8988T (cell line): ENCODE measurements around the gene FLCN.
"Not testable (repeated sequence)": the region's sequence is repeated elsewhere in the genome, so short reads cannot be mapped to it uniquely, and the experiment has no call there.

Experiments
- DNase-seq: peaks from one replicate; pipeline ENCODE4 v3.0.0; 2011

FLCN gene

DNA sequence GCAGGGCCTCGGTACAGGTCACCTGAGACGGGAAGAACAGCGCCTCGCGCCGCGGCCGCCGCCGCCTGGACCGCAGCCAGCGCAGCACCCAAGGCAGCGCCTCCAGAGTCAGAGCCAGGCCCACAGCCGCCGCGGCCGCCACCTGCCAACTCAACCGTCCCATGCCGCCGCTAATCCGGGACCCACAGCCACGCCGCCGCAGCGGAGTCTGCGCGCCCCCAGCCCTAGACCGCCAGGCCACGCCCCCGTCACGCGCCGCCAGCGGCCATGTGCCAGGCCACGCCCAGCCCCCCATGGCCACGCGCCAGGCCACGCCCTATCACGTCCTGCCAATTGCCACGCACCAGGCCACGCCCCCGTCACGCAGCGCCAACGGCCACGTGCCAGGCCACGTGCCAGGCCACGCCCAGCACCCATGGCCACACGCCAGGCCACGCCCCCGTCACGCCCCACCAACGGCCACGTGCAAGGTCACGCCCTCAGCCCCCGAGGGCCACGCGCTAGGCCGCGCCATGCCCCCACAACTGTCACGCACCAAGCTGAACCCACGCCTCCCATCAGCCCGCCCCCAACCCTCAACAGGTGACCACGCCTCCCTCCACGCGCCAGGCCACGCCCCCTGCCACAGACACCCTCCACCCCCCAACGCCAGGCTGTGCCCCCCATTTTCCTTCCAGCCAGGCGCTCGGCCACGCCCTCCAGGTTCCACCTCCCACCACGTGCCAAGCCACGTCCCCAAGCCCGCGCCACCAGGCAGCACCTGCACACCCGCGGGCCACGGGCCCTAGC is 30.6 kb downstream of the FLCN start, which contains the start of gene PLD6:
Gene PLD6 (minus strand): TSS at position 210 of the 789 bp plus-strand sequence. CDS start 47 bp downstream, at position 163.
- peak; percentile 84 for DNase-seq

DNA sequence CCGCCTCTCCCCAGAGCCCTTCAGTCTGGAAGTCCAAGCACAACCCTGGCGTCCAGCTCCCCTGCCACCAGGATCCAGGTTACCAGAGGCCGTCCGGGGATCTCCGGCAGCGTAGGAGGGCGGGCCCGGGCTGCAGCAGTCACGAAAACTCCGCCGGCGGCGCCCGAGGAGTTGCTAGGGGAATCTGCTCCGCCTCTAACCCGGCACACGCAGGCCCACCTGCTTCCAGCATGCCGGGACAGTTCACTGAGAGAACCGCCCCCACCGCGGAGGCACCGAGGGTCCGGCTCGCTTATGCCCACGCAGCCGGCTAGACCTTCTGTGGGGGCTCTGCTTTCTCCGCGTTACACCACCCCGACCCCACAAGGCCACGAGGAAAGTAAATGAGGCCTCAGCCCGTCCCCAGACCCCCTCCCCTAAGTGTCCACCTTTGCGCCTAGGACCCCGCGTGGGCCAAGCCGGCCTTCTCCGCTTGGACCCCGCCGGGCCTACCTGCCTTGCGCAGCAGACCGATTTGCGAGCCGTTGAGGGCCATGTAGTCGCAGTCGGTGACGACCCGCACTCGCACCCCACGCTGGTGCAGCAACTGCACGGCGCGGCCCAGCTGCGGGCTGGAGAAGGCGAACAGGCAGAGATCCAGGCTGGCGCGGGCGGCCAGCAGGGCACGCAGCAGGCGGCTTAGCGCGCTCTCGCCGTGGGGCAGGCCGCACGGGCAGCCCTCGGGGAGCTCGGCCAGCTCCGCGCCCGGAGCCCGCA is 31.4 kb downstream of the FLCN start:
- DNase-seq = peak; percentile 59

DNA sequence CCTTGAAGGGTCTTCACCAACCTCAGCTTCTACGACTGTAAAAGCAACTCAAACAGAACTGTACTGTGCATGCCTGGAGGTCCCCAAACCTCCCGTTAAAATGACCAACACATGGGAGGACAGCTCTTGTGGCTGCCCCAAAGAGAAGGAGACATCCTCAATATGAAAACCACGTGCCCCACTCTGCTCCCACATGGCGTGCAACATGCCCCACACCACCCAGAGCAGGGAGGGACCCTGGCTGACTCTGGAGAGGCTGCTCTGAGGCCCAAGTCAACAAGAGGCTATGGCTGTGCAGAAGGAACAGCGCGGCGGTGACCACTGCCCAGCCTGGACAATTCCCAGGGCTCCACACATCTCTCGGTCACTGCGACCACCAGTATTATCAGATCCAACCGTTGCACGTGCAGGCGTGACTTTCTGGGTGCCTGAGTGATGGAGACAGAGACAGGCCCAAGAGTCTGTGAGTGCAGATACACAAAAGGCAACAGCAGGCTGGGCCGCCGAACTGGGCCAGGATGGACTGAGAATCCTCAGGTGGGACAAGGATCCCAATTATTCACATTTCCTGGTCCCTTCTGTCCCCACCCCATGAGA is 32.2 kb downstream of the FLCN start:
- DNase-seq = no peak

DNA sequence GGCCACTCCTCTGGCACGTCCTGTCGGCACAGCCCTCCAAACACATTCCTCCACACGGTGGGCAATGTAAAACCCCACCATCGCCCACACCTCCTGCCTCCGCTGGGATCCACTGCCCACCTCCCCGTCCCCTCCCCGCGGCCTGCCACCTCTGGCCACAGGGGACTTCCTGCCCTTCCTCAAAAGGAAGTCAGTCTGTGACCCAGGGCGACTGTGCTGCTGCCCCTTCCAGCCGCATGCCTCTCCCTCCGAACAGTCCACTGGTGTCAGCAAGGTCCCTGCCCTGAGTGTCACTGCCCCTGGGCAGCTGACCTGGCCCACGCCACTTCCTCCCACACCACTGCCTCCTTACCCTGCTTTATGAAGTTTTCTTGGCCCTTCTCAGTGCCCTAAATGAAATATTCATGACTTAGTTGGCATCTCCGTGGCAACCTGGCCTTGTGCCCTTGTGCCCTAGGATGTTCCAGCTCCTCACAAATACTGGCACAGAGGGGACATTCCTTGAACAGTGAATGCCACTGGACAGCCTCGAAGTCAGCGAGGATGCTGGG is 32.9 kb downstream of the FLCN start:
- no peak for DNase-seq

DNA sequence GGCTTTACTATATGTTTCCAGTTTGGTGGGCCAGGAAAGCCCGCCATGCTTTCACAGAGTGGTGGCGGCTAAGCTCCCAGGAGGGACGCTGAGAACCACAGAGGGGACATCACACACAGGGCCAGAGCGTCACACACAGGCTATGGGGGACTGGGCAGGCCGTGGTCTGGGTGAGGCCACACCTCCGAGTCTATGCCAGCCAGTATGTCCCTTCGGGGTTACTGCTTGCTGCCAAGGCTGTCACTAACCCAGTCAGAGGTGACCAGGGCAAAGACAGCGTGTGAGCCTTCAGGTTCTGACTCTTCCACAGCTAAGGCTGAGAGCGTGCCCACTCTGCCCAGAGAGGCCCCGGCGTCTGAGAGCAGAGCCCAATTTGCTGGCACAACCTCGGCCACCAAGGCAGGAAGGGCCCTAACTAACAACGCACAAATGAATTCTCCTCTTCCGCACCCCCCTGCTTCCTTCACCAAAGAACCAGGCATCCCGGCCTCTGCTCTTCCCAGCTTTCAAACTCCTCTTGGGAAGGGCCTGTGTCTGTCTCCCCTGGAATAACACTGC is 33.7 kb downstream of the FLCN start:
- DNase-seq = no peak

DNA sequence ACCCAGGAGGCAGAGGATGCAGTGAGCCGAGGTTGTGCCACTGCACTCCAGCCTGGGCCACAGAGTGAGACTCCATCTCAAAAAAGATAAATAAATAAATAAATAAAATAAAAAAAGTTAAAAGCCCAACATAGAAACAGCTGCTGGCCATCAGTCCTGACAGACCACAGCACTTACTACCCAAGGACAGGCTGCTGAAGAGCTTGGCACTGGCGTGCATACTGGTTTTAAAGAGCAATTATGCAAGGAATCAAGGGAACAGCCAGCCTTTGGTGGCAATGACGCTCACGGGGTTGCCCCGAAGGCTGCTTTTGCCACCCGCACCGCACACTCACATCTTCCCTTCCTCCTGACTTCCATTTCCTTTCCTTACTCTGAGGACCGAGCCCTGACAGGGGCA is 35.1 kb downstream of the FLCN start:
- no peak for DNase-seq

DNA sequence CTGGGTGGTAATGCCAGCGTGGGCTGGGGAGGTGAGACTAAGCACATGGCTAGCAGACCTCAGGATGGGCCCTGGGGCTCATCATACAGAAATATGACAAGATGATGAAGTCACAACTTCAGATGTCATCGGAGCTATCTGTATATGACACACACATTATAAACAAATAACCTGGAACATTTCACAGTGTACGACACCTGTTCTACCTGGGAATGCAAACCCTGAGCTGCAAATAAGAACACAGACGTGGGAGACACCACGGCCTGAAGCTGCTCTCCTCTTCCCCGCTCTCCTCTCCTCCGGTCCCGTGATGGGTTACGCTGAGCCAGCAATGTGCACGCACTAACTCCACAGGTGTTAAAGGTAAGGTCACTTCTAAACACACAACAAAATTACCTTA is 35.7 kb downstream of the FLCN start:
- DNase-seq = no peak

DNA sequence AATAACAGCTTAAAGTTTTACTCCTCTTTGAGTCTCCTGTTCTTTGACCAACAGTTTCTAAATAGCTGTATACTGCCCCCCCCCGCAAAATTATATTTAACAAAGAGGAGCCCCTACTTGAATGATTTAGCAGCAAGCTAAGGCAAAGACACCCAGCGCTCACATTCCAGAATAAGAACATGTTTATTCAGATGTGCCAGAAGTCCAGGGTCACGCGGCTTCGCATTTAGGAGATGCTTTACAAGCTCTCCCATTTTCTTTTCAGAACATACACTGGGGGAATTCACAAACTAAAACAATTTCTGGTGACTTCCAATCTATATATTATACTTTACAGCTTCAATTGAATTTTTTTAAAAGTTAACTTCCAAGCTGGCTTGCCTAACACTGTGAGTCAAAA is 36.1 kb downstream of the FLCN start:
- DNase-seq = no peak

DNA sequence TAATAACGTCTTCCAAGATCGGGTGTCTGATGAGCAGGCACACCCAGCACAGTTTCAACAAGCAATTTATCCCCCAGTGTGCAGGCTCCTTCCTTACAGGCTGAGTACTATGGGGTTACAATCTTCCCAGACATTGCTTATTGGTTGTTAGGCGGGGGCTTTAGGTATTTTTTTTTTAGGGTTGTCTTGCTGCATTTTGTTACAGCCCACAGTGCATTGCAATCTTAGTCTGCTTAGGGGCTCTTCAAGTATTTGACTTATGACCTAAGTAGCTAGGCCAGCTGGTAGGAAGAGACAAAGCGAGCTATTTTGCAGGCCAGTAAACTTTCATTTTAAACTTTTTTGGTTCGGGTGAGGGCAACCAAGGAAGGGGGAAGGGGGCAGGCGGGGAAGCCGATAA is 36.7 kb downstream of the FLCN start:
- no peak for DNase-seq

DNA sequence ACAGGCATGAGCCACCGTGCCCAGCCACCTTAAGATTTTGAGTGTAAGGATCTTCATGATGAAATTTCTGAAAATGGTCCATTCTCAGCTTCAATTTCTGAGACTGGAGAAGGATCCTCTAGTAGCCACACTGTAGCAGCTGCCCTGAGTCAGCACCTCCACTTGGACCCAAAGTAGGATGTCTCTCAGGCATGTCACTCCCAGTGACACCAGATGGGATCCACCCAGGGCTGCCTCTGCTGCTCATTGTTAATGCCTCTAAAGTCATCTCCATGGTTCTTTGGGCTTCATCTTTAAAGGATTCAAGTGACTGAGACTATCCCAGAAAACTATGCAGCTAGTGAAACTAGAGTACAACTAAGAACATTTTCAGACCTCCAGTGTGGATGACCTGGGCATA is 38.7 kb downstream of the FLCN start:
- no peak for DNase-seq

DNA sequence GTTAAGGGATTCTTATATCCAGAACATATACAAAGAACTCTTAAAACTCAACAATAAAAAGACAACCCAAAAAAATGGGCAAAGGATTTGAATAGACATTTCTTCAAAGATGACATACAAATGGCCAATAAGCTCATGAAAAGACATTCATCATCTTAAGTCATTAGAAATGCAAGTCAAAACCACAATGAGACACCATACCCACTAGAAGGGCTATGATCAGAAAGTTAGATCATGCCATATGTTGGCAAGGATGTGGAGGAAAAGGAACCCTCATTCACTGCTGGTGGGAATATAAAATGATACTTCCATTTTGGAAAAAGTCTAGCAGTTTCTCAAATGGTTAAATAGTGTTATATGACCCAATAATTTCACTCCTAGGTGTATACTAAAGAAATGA is 40.2 kb downstream of the FLCN start:
- no peak for DNase-seq

DNA sequence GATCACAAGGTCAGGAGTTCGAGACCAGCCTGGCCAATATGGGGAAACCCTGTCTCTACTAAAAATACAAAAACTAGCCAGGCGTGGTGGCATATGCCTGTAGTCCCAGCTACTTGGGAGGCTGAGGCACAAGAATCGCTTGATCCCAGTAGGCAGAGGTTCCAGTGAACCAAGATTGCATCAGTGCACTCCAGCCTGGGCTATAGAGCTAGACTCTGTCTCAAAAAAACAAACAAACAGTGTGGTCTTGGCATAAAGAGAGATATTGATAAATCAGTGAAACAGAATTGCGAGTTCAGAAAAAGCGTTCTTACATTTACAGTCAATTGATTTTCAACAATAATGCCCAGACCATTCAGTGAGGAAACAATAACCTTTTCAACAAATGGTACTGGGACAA is 41.5 kb downstream of the FLCN start:
- DNase-seq = not testable (repeated sequence)

DNA sequence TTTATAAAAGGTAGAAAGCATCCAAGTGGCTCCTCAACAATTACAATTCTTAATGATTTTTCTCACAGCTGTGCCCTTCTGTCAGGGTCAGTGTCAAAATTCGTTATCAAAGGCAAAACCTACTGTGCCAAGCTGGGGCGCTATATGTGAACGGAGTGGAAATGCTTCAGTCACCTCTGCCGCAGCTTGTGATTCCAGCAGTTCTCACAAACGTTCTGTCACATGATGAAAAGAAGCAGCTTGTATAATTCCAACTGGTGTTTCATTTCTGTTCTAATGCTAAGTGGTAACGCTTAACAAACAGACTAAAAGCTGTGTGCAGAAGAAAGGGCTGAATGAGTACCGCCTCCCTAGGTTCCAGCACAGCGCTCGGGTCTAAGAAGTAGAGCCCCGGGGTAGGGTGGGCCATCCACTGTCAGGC is 45.0 kb downstream of the FLCN start:
- DNase-seq = no peak

DNA sequence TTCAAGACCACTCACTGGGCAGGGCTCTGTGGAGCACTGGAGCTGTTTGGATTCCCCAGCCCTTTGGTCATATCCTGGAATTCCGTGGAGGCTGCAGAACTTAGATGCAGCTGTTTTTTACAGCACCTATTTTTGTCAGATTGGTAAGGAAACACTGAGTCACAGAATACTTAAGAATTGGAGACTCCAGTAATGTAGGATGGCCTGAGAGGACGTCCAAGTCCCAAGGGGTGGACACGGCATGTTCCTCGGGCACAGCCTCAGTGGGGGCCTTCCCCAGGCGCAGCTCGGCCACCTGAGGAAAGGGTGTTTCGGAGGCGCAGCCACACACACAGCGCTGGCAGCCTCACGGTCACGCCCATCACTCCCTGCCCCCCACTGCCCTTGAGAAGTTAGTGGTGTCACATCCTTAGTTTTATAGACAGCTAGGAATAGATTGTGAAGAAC is 45.6 kb downstream of the FLCN start:
- DNase-seq = peak; percentile 64

DNA sequence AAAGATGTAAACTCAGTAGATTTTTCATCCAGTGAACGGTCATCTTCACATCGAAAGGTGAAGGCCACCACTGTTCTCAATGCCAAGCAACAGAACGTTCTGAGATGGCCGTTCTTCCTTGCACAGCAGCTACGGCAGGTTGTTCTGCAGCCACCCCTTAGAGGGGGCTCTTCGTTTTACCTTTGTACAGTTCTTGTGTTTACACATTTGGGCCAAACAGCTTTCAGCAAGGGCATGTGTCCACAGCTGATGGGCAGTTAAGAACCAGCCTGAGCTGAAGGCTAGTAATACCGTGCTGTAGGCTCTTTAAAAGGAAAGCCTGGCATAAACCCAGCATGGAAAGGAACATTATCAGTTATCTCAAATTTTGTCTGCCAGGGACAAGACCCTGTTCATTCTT is 46.8 kb downstream of the FLCN start:
- no peak for DNase-seq

DNA sequence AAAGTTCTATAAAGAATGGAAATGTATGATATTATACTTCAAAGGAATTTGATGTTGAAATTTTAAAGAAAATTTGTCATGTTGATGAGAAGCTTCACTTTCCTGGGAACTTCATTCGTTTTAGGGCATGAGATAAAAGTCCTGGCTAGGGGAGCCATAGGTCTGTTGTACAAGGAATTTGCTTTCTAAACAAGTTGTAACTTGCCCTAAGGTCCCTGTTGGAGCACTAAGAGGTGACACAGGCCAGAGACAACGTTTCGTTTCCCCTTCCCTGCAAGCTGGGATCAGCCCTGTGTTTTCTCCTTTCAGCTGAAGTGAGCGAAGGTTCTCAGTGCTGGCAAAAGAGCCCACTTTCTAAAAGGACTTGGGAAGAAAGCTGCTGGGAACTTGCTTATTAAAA is 47.4 kb downstream of the FLCN start:
- DNase-seq = no peak

DNA sequence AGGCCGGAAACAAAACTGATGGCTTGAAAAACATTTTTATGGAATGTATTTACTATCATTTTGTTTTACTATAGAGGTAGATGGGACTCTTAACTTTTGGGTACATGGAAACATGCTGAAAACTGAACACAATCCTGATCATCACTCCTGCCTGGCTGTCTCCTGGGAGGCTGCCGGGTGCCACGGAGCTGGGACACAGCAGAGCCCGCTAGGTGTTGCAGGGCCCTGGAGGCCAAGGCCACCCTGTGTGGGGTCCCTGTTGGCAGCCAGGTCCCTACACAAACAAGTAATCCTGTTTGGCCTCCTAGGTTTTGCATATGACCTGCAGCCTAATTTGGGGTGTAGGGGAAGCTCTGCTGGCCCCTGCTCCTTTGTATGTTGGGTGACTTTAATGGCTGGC is 48.4 kb downstream of the FLCN start:
- no peak for DNase-seq

DNA sequence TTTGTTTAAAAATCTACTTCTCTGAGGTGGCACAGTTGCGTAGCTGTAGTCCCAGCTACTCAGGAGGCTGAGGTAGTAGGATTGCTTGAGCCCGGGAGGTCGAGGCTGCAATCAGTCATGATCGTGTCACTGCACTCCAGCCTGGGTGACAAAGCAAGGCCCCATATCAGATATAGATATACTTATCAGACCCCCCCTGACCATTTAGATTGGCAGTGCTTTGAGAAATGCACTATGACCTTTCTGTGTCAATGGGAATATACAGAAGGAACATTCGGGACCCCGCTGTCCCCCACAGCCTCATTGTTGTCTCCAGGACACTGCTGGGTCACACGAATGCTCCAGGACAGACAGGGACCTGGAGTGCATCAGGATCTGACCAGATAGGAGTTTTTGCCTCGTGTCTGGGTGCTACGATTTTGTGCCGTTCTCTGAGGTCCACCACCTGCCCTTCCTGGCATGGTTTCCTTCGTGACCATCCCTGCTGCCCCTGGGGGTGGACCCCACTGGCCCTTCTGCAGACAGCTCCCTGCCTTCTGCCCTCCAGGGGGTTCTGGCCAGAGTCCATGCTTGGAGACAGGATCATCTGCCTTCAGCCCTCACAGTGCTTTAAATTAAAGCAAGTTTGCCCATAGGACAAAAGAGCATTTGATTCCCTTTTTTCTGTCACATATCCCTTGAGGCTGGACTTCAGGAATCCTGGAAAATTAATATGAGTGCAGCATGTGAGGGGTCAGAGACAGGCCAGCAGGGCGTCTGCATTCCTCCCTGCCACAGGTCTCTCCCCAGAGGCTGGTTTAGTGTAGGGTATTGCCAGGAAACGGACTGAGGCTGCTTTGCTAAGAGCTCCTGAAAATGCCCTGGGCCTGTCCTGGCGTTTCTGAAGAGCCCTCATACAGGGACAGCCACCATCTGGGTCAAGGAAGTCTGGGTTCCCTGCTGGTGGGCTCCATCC is 50.1 kb downstream of the FLCN start:
- no peak for DNase-seq

DNA sequence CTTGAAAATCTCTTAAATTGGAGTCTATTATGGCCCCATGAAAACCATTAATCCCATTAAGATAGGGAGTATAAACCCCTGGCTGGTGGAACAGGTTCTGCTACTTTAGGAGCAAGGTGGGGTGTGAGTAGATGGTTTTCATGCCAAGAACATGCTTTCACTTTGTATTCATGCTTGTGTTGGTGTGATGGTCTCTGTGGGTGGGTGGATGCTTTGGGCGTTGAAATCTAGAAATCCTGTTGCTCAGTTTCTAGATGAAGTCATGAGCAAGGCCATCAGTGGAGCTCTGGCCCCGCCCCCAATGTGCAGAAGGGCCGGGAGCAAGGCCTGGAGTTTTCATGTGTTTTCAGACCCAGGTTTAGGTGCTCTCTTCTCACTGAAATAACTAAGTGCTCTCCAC is 50.9 kb downstream of the FLCN start:
- DNase-seq = no peak

DNA sequence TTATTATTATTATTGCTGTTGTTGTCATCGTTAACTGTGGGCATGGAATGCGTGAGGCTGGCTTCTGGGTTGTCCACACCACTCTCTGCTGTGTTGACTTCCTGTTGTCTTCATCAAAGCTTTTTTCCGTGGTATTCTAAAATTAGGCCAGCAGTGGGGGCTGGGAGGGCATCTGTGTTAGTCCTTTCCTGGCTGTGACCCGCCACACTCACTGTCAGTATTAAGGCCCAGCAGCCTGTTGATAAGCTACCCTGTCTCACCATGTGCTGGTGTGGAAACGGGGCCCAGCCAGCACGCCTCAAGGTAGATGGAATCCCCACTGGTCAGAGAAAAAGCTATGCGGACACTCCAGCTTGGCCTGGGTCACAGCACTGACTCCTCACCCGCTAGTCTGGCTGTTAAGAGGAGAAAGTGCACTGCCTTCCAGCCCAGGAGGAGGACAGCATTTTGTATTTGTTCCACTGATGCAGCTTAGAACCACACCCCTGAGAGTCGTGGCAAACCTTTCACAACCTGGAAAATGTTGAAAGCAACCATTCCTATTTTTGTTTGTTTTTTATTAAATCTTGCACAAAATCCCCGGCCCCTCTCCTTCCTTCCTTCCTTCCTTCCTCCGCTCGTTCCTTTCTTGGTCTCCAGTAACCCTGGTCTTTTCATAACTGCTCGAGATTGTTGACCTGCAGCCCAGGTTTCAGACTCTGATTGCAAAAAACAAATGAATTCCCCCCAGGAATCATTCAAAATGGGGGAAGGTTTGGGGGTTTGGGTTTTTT is 51.8 kb downstream of the FLCN start:
- not testable (repeated sequence) for DNase-seq

DNA sequence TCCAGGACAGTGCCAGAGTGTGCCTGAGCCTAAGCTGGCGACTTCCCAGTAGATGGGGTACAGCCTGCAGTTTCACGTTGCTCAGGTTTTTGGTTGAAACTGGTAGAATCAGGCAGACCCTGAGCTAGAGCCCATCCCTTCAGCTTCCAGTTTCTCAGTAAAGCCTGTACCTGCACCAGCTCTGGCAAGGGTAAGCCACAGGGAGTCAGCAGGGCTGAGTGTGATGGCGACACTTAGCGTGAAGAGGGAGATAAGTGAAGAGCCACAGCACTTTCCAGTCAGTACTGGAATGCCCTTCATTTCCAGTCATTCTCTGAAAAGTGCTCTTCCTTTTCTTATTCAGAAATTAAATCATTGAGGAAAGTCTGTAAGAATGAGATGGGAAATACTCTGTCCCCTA is 53.2 kb downstream of the FLCN start:
- no peak for DNase-seq
